GM10266 (cell line): ENCODE measurements around the gene OGFOD1.

ENCODE experiments used
- DNase-seq: peaks from one replicate; pipeline ENCODE4 v3.0.0; 2012; ENCODE audit errors: extremely low spot score
- TF ChIP-seq, protein P1 (sequence below): IDR thresholded peaks from 2 replicates; pipeline ENCODE4 v1.5.1; 2012; ENCODE audit warnings: mild to moderate bottlenecking, low read depth; ENCODE audit not compliant: control insufficient read depth, insufficient read depth; ENCODE audit errors: missing control alignments

OGFOD1 gene

GRCh38 chr16:56451753-56452689, 667 bp downstream of the OGFOD1 start:
- TF ChIP-seq, protein P1, sequence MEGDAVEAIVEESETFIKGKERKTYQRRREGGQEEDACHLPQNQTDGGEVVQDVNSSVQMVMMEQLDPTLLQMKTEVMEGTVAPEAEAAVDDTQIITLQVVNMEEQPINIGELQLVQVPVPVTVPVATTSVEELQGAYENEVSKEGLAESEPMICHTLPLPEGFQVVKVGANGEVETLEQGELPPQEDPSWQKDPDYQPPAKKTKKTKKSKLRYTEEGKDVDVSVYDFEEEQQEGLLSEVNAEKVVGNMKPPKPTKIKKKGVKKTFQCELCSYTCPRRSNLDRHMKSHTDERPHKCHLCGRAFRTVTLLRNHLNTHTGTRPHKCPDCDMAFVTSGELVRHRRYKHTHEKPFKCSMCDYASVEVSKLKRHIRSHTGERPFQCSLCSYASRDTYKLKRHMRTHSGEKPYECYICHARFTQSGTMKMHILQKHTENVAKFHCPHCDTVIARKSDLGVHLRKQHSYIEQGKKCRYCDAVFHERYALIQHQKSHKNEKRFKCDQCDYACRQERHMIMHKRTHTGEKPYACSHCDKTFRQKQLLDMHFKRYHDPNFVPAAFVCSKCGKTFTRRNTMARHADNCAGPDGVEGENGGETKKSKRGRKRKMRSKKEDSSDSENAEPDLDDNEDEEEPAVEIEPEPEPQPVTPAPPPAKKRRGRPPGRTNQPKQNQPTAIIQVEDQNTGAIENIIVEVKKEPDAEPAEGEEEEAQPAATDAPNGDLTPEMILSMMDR, result no peak
- peak; percentile 42 for DNase-seq

- TF ChIP-seq, protein P1, result no peak
Measured at GRCh38 chr16:56457927-56458470, 6.6 kb downstream of the OGFOD1 start.

DNA sequence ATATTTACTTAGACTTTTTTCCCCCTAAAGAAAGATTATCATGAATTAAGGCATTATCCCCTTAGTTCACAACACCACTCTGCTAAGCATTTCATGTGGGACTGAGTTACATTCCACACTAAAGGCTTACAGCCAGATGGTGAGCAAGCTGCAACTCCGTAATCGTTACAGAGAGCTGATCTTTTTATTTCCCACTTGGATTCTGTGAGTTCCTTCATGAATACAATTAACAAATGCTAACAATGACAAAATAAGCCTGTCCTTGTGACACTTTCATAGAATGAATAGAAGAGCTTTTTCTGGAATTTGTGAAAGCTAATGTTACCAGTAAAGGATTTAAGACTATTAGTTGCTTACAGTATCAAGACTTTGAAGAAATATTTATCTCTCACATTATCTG, 8.7 kb downstream of the OGFOD1 start:
- no peak for DNase-seq

More at GRCh38 chr16:56457927-56458470, 6.6 kb downstream of the OGFOD1 start:
- no peak for DNase-seq

GRCh38 chr16:56462064-56462796, 10.9 kb downstream of the OGFOD1 start:
- no peak for DNase-seq
- TF ChIP-seq, protein P1, result no peak

More for the DNA sequence above, 8.7 kb downstream of the OGFOD1 start:
- TF ChIP-seq, protein P1, result no peak

DNA sequence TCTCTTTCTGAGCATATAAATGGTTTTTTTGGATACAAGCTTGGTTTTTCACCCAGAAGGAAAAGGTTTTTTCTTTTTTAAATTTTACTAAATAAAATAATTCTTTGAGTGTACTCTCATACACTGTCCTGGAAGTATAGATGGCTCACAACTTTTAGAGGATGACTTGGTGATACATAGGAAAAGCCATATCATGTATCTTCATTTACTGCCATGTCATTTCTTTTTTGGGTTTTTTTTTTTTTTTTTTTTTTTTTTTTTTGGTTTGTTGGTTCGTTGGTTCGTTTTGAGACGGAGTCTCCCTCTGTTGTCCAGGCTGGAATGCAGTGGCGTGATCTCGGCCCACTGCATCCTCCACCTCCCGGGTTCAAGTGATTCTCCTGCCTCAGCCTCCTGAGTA, 11.8 kb downstream of the OGFOD1 start:
- TF ChIP-seq, protein P1, result no peak
- DNase-seq, result no peak

DNA sequence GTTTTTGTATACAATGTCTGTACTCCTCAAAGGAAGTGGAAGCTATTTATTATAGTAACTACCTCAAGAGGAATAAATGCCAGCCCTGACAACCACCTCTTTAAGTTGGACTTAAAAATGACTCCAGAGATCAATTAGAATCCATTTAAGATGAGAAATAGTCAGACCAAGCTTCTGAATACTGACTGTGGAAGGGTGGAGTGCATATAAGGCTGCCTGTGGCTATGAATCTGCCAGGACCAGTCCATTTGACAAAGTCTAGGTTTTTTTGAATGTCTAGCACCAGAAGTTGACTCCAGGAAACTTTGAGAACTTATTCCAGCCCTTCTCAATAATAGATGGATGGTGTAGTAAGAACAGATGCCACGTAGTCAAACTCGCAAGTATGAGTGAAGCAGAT, 15.0 kb downstream of the OGFOD1 start:
- TF ChIP-seq, protein P1, result no peak
- no peak for DNase-seq

DNA sequence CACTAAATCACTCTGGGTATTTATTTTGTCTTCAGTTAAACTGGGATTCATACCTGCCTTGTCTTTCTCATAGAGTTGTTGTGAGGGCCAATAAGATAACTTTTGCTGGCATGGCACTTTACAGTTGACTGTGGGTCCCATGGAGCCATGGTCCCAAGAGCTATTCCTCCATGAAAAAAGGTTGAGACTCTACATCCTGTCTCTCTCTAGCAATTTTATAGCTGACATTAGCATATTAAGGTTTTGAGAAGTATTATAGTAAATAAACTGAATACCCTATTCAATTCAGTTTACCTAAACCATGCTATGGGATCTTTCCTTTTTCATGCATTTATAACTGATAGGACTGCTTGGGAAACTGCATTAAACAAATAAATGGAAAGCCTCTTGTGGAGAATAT, 17.4 kb downstream of the OGFOD1 start:
- TF ChIP-seq, protein P1, result no peak
- no peak for DNase-seq
